ENCODE measurements around the gene RSRC1.

- TF ChIP-seq CTCF (IDR thresholded peaks at IDR 0.05) = no peak
- no peak for TF ChIP-seq POLR2A (IDR thresholded peaks at IDR 0.05)
Observed at GRCh38 chr3:158531334-158531733, 421.4 kb downstream of the RSRC1 start.
